ENCODE data around the gene SORL1.
"Not testable (repeated sequence)": the region's sequence is repeated elsewhere in the genome, so short reads cannot be mapped to it uniquely, and the experiment has no call there.

SORL1 gene

GRCh38 chr11:121564948-121565684 lies 113.0 kb downstream of the SORL1 start:
- no peak for DNase-seq (ENCODE audit: low read depth)

DNA sequence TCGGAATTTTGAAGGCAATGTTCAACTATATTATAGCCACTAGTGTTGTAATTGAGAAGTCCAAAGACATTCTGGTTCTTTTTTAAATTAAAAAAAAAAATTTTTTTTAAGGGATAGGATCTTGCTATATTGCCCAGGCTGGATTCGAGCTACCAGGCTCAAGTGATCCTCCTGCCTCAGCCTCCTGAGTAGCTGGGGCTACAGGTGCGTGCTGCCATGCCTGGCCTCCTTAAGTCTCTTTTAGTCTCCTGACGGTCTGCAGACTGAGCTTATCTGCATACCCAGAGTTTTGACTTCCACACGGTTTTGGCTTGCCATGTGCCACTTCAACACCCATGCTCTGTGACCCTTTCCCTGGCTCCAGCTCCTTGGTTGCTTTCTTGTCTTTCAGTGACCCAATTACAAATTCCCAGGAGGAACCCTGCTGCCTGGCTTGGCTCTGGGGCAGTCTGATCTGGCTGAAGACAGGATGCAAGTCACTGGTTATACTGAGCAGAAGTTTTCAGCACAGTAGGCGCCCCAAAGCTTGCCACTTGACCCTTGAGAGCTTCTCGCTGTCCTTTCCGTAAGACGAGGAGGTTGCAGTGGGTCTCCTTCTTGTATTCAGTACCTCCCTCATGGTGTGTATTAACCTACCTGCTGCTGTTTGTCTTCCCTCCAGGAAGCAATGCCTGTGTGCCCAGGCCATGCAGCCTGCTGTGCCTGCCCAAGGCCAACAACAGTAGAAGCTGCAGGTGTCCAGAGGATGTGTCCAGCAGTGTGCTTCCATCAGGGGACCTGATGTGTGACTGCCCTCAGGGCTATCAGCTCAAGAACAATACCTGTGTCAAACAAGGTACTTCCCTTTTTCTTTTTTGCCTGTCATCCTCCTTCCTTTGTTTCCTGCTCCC lies 114.4 kb downstream of the SORL1 start:
- no peak for DNase-seq (ENCODE audit: low read depth)

DNA sequence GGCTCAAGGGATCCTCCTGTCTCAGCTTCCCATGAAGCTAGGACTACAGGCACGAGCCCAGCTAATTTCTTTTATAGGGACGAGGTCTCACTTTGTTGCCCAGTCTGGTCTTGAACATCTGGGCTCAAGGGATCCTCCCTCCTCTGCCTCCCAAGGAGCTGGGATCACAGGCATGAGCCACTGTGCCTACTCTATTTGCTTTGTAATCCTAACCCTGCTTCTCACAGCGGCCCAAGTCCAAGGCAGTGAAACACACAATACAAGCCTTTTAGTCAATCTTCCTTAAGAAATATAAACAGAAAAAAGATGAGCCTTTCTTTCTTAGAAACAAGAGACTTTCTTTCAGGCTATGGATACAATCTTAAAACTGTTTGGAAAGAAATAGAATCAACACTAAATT lies 115.9 kb downstream of the SORL1 start:
- peak; percentile 41 for DNase-seq (ENCODE audit: low read depth)

DNA sequence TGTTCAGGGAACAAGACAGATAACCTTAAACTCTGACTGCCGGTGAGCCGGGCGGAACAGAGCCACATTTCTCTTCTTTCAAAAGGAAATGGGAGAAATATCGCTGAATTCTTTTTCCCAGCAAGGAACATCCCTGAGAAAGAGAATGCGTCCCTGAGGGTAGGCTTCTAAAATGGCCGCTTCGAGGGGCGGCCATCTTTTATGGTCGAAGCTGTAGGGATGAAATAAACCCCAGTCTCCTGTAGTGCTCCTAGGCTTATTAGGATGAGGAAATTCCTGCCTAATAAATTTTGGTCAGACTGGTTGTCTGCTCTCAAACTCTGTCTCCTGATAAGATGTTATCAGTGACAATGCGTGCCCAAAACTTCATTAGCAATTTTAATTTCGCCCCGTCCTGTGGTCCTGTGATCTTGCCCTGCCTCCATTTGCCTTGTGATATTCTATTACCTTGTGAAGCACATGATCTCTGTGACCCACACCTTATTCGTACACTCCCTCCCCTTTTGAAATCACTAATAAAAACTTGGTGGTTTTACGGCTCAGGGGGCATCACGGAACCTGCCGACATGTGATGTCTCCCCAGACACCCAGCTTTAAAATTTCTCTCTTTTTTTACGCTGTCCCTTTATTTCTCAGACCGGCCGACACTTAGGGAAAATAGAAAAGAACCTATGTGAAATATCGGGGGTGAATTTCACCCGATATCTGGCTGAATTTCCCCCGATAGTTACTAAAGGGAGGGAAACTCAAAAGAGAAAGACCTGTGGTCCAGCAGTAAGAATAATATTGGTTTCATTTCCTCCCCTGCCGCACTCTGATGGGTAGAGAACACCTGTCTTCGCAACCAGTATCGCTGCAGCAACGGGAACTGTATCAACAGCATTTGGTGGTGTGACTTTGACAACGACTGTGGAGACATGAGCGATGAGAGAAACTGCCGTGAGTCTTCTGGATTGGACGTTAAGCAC lies 117.5 kb downstream of the SORL1 start:
- DNase-seq (ENCODE audit: low read depth): not testable (repeated sequence)

GRCh38 chr11:121570453-121570852 lies 118.3 kb downstream of the SORL1 start:
- DNase-seq (ENCODE audit: low read depth): no peak

DNA sequence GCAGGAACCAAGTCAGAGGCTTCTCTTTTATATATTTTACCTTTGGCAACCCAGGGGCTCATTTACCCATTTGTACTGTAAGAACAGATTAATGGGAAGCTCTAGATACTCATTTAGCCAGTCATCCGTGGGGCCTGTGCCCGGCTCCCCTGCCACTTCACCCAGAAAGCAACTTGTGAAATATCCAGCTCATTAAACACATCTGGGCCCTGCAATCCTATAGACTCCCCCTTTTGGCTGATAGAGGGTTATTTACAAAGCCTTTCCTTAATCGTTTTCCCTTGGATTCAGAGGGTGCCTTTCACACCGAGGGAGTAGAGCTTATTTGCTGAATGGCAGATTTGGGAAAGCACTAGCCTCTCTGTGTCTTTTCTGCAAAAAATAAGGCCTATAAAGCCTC lies 119.4 kb downstream of the SORL1 start:
- no peak for DNase-seq (ENCODE audit: low read depth)

GRCh38 chr11:121572571-121573059 lies 120.5 kb downstream of the SORL1 start:
- DNase-seq (ENCODE audit: low read depth): no peak

- DNase-seq (ENCODE audit: low read depth): no peak
Observed at GRCh38 chr11:121574801-121575200, 122.7 kb downstream of the SORL1 start.

DNA sequence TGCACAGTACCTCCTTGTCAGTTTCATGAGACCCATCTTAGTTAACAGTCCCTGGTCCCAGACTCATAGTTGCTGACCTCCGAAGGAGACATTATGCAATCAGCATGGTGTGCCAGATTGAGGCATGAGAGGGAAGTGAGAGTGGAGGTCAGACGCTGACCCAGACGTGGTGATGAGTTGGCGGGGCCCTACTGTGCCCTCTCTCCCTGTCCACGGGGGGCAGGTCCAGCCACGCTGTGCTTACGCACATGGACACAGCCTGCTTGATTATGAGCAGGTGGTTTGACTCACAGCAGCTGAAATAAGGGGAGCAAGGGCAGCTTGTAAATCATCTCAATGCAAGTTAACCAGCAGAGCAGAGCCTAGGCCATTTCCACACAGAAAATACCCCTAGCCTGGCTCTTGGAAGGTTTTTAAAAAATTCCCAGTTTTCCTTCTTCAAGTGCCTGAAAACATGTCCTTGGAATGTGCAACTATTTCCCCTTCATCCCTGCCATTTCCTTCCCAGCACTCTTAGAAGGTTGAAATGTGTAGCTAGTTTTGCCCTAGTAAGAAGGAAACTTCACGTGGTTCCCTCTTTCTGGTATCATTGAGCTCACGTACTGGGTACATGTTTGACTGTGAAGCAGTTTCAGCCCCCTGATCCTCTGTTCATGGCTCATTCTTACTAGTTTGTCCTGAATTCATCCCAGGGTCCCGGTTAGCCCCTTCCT lies 123.3 kb downstream of the SORL1 start:
- DNase-seq (ENCODE audit: low read depth): no peak

- no peak for DNase-seq (ENCODE audit: low read depth)
Observed at GRCh38 chr11:121575963-121576290, 123.8 kb downstream of the SORL1 start.

DNA sequence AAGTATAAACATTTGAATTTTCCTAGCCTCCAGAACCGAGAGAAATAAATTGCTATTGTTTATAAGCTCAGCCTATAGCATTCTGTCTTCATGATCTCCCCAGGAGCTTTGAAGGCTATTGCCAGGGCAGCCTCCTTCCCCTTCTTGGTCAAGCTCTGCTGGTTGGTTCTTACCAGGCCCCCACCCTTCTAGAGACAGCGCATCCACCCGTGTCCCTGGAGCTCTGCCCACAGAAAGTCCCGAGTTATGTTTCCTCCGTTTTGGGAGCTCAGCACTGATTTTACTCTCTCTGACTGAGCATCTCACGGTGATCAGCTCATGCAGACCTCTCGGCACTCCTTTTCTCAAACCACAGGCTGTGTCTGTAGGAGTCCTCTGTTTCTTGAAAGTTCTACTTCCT lies 124.4 kb downstream of the SORL1 start:
- DNase-seq (ENCODE audit: low read depth): no peak

DNA sequence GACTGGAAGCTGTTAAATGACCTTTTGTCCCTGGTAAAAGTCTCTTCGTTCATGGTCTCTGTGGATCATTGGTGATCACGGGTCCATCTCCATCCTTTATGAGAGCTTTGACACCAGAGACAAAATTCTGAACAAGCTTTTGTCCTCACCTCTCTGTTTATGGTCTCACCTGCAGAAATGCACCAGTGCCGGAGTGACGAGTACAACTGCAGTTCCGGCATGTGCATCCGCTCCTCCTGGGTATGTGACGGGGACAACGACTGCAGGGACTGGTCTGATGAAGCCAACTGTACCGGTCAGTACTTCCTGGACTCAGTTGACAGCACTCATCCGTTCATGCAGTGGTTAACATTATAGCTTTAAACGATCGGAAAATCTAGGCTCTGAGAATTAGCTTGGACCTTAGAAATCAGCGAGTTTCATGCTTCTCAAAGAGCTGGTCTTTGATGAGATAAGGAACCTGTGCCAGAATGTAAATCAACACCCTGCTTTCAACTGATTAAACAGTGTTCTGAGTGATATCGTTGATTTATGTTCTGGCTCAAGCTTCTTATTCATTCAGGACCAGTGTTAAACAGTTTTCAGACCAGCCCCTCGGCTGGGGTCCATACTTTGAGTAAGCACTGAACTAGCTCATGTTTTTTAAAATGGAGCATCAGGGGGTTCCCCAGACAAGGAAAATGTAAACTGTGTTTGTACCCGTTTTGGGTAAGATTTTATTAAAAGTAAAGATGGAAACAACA lies 125.2 kb downstream of the SORL1 start:
- DNase-seq (ENCODE audit: low read depth): no peak

GRCh38 chr11:121578251-121578976 lies 126.3 kb downstream of the SORL1 start:
- no peak for DNase-seq (ENCODE audit: low read depth)

GRCh38 chr11:121580154-121580553 lies 128.0 kb downstream of the SORL1 start:
- DNase-seq (ENCODE audit: low read depth): no peak

GRCh38 chr11:121581607-121582006 lies 129.5 kb downstream of the SORL1 start:
- DNase-seq (ENCODE audit: low read depth): no peak

- no peak for DNase-seq (ENCODE audit: low read depth)
Observed at GRCh38 chr11:121582296-121582695, 130.2 kb downstream of the SORL1 start.

- no peak for DNase-seq (ENCODE audit: low read depth)
Observed at GRCh38 chr11:121583825-121584224, 131.7 kb downstream of the SORL1 start.

GRCh38 chr11:121586750-121587149 lies 134.6 kb downstream of the SORL1 start:
- no peak for DNase-seq (ENCODE audit: low read depth)

- DNase-seq (ENCODE audit: low read depth): no peak
Observed at GRCh38 chr11:121587182-121587581, 135.1 kb downstream of the SORL1 start.

DNA sequence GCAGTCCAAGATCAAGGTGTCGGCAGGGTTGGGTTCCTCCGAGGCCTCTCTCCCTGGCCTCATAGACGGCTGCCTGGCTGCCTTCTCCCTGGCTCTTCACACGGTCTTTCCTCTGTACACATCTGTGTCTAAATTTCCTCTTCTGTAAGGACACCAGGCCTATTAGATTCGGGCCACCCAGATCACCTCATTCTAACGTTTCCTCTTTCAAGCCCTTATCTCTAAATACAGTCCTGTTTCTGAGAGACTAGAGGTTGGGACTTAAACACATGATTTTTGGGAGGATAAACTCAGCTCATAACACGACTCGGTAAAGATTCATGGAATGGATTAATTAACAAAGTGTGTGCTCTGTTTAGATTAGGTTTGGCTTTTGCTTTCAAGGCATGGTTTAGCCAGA lies 136.6 kb downstream of the SORL1 start:
- DNase-seq (ENCODE audit: low read depth): no peak

All from stromal cell of bone marrow (primary cell).